Activated naive CD4-positive, alpha-beta T cell treated with anti-CD3 and anti-CD28 coated beads for 36 hours (primary cell): Measurements from ENCODE around the gene FAM111A. TPM values are rescaled to one million over a fixed set of nuclear protein-coding genes. Genes with fewer than 3 reads are reported as not detected.

Source experiments
- CTCF ChIA-PET: fragments of 350-600 bp; sonication (Branson Sonifier 250); formaldehyde crosslinking; loops from one replicate; lab custom pipeline; 2021; ENCODE audit warnings: antibody characterized with exemption; lab: Charles Lee
- DNase-seq: peaks from one replicate; pipeline ENCODE4 v3.0.0-alpha.2; 2020
- H3K27ac Mint-ChIP-seq: one replicate; pipeline ENCODE4 v1.8.0; 2021; ENCODE audit warnings: mild to moderate bottlenecking, mixed read lengths
- H3K27me3 Mint-ChIP-seq: one replicate; pipeline ENCODE4 v1.8.0; 2021; ENCODE audit warnings: low read depth, mixed read lengths
- H3K36me3 Mint-ChIP-seq: one replicate; pipeline ENCODE4 v1.8.0; 2021; ENCODE audit warnings: low read depth, mixed read lengths
- H3K4me1 Mint-ChIP-seq: one replicate; pipeline ENCODE4 v1.8.0; 2021; ENCODE audit warnings: low read depth, mixed read lengths
- H3K4me3 Mint-ChIP-seq: one replicate; pipeline ENCODE4 v1.8.0; 2021; ENCODE audit warnings: mild to moderate bottlenecking, moderate library complexity, mixed read lengths
- H3K9me3 Mint-ChIP-seq: one replicate; pipeline ENCODE4 v1.8.0; 2021; ENCODE audit warnings: mixed read lengths
- intact Hi-C: fragments of 100-400 bp; cut with micrococcal nuclease; formaldehyde crosslinking; loops from one replicate; pipeline ENCODE4 v1.15.1; 2023
- total RNA-seq, 2 experiments: library from RNA; stranded (reverse); gene quantifications; one replicate each; pipeline ENCODE4 v1.2.3, GENCODE V29; 2021

FAM111A gene
- total RNA-seq, 2 experiments from 2014 or later: 98.3 to 99.4 TPM

- Mint-ChIP-seq H3K36me3 (no peaks in the 10 kb centered on the region), H3K4me1 (peaks cover 13% of the 10 kb centered on the region), H3K4me3 (peak overlapping the region; percentile 68), H3K9me3 (no peaks in the 10 kb centered on the region), H3K27ac (no peak overlapping the region), H3K27me3 (peaks cover 18% of the 10 kb centered on the region)
- peak; percentile 19 for DNase-seq
- CTCF ChIA-PET: interaction anchor here (0.5 to 4.2 kb wide), 27 partner anchors 8 to 482 kb away, joined by 3 to 67 read pairs (median 7); partner anchors contain the start of gene MPEG1
- intact Hi-C loops: loop anchor here (1.0 kb wide), 1 partner anchor 28 kb away; no protein-coding TSS in a partner anchor
Observed at GRCh38 chr11:59172345-59173079, 29.9 kb downstream of the FAM111A start.

GRCh38 chr11:59173080-59173963 lies 30.7 kb downstream of the FAM111A start:
- CTCF ChIA-PET: interaction anchor here (0.9 to 5.0 kb wide), 9 partner anchors 13 to 256 kb away, joined by 3 to 47 read pairs (median 8); no protein-coding TSS in a partner anchor
- no peaks in the 10 kb centered on the region for H3K36me3 Mint-ChIP-seq
- H3K27ac Mint-ChIP-seq: no peak overlapping the region
- peak; percentile 14 for DNase-seq
- H3K4me3 Mint-ChIP-seq: peak overlapping the region; percentile 68
- peaks cover 13% of the 10 kb centered on the region for H3K4me1 Mint-ChIP-seq
- H3K27me3 Mint-ChIP-seq: peaks cover 18% of the 10 kb centered on the region
- H3K9me3 Mint-ChIP-seq: no peaks in the 10 kb centered on the region
- intact Hi-C loops: no loop called here

GRCh38 chr11:59173964-59174663 lies 31.5 kb downstream of the FAM111A start:
- H3K9me3 Mint-ChIP-seq: no peaks in the 10 kb centered on the region
- intact Hi-C loops: no loop called here
- peaks cover 18% of the 10 kb centered on the region for H3K27me3 Mint-ChIP-seq
- peaks cover 13% of the 10 kb centered on the region for H3K4me1 Mint-ChIP-seq
- CTCF ChIA-PET: interaction anchor here (0.8 to 5.0 kb wide), 5 partner anchors 12 to 257 kb away, joined by 3 to 29 read pairs (median 3); no protein-coding TSS in a partner anchor
- H3K36me3 Mint-ChIP-seq: no peaks in the 10 kb centered on the region
- DNase-seq: no peak
- H3K27ac Mint-ChIP-seq: no peak overlapping the region
- no peak overlapping the region for H3K4me3 Mint-ChIP-seq

GRCh38 chr11:59174664-59175033 lies 32.0 kb downstream of the FAM111A start:
- H3K27me3 Mint-ChIP-seq: peaks cover 18% of the 10 kb centered on the region
- peaks cover 13% of the 10 kb centered on the region for H3K4me1 Mint-ChIP-seq
- DNase-seq: peak; percentile 38
- H3K9me3 Mint-ChIP-seq: peaks cover 4% of the 10 kb centered on the region
- intact Hi-C loops: no loop called here
- CTCF ChIA-PET: interaction anchor here (0.8 to 5.0 kb wide), 6 partner anchors 12 to 256 kb away, joined by 3 to 29 read pairs (median 4); no protein-coding TSS in a partner anchor
- H3K27ac Mint-ChIP-seq: no peak overlapping the region
- no peak overlapping the region for H3K4me3 Mint-ChIP-seq
- H3K36me3 Mint-ChIP-seq: no peaks in the 10 kb centered on the region

GRCh38 chr11:59175091-59175501 lies 32.4 kb downstream of the FAM111A start:
- no peak overlapping the region for H3K27ac Mint-ChIP-seq
- H3K9me3 Mint-ChIP-seq: peaks cover 6% of the 10 kb centered on the region
- no peak for DNase-seq
- no peaks in the 10 kb centered on the region for H3K36me3 Mint-ChIP-seq
- H3K4me1 Mint-ChIP-seq: peaks cover 13% of the 10 kb centered on the region
- peaks cover 18% of the 10 kb centered on the region for H3K27me3 Mint-ChIP-seq
- intact Hi-C loops: no loop called here
- CTCF ChIA-PET: interaction anchor here (0.7 to 5.0 kb wide), 7 partner anchors 11 to 327 kb away, joined by 3 to 29 read pairs (median 4); no protein-coding TSS in a partner anchor
- no peak overlapping the region for H3K4me3 Mint-ChIP-seq

- H3K27me3 Mint-ChIP-seq: peaks cover 18% of the 10 kb centered on the region
- H3K9me3 Mint-ChIP-seq: peaks cover 6% of the 10 kb centered on the region
- intact Hi-C loops: no loop called here
- no peaks in the 10 kb centered on the region for H3K36me3 Mint-ChIP-seq
- CTCF ChIA-PET: interaction anchor here (5.0 kb wide), 1 partner anchor 10 kb away, joined by 29 read pairs; no protein-coding TSS in a partner anchor
- no peak for DNase-seq
- H3K4me1 Mint-ChIP-seq: peaks cover 13% of the 10 kb centered on the region
- H3K4me3 Mint-ChIP-seq: no peak overlapping the region
- H3K27ac Mint-ChIP-seq: no peak overlapping the region
Observed at GRCh38 chr11:59176330-59176729, 33.7 kb downstream of the FAM111A start.

GRCh38 chr11:59178402-59178801 lies 35.7 kb downstream of the FAM111A start:
- H3K4me1 Mint-ChIP-seq: peaks cover 6% of the 10 kb centered on the region
- no peak overlapping the region for H3K27ac Mint-ChIP-seq
- intact Hi-C loops: no loop called here
- no peak overlapping the region for H3K4me3 Mint-ChIP-seq
- peaks cover 6% of the 10 kb centered on the region for H3K9me3 Mint-ChIP-seq
- CTCF ChIA-PET: interaction anchor here (1.4 to 5.0 kb wide), 2 partner anchors 8 to 28 kb away, joined by 3 to 29 read pairs; no protein-coding TSS in a partner anchor
- no peak for DNase-seq
- peaks cover 10% of the 10 kb centered on the region for H3K27me3 Mint-ChIP-seq
- no peaks in the 10 kb centered on the region for H3K36me3 Mint-ChIP-seq

GRCh38 chr11:59179121-59179520 lies 36.5 kb downstream of the FAM111A start:
- Mint-ChIP-seq H3K36me3 (no peaks in the 10 kb centered on the region), H3K4me3 (no peak overlapping the region), H3K27me3 (peaks cover 6% of the 10 kb centered on the region), H3K4me1 (peaks cover 1% of the 10 kb centered on the region), H3K27ac (no peak overlapping the region), H3K9me3 (peaks cover 6% of the 10 kb centered on the region)
- CTCF ChIA-PET: interaction anchor here (2.6 kb wide), 1 partner anchor 7 kb away, joined by 17 read pairs; the partner anchor contains the start of gene DTX4
- no peak for DNase-seq
- intact Hi-C loops: no loop called here

- Mint-ChIP-seq H3K27ac (no peak overlapping the region), H3K36me3 (no peaks in the 10 kb centered on the region), H3K27me3 (peaks cover 2% of the 10 kb centered on the region), H3K4me1 (no peaks in the 10 kb centered on the region), H3K4me3 (no peak overlapping the region), H3K9me3 (peaks cover 6% of the 10 kb centered on the region)
- CTCF ChIA-PET: interaction anchor here (0.6 to 2.6 kb wide), 9 partner anchors 8 to 612 kb away, joined by 3 to 17 read pairs (median 5); partner anchors contain the start of gene DTX4
- DNase-seq: no peak
- intact Hi-C loops: no loop called here
Observed at GRCh38 chr11:59180168-59180776, 37.6 kb downstream of the FAM111A start.

GRCh38 chr11:59180907-59181306 lies 38.3 kb downstream of the FAM111A start:
- CTCF ChIA-PET: interaction anchor here (0.6 to 2.6 kb wide), 8 partner anchors 9 to 613 kb away, joined by 3 to 17 read pairs (median 4); partner anchors contain the start of gene DTX4
- intact Hi-C loops: no loop called here
- H3K4me1 Mint-ChIP-seq: no peaks in the 10 kb centered on the region

More at GRCh38 chr11:59180907-59181306, 38.3 kb downstream of the FAM111A start:
- no peak overlapping the region for H3K27ac Mint-ChIP-seq
- peaks cover 6% of the 10 kb centered on the region for H3K9me3 Mint-ChIP-seq
- H3K36me3 Mint-ChIP-seq: no peaks in the 10 kb centered on the region
- H3K27me3 Mint-ChIP-seq: peaks cover 2% of the 10 kb centered on the region
- no peak for DNase-seq
- H3K4me3 Mint-ChIP-seq: no peak overlapping the region
